NCI-H2029 treated with DMSO at 0.1 percent for 48 hours (cell line): ENCODE data around the gene CXCL11.
A peak's percentile ranks its signal among the peaks of the same experiment; 100 is the strongest.
"Not testable (repeated sequence)": the region's sequence is repeated elsewhere in the genome, so short reads cannot be mapped to it uniquely, and the experiment has no call there.

Experiments
- DNase-seq: peaks from one replicate; lab custom pipeline; 2025; lab: John Stamatoyannopoulos, UW

CXCL11 gene

DNA sequence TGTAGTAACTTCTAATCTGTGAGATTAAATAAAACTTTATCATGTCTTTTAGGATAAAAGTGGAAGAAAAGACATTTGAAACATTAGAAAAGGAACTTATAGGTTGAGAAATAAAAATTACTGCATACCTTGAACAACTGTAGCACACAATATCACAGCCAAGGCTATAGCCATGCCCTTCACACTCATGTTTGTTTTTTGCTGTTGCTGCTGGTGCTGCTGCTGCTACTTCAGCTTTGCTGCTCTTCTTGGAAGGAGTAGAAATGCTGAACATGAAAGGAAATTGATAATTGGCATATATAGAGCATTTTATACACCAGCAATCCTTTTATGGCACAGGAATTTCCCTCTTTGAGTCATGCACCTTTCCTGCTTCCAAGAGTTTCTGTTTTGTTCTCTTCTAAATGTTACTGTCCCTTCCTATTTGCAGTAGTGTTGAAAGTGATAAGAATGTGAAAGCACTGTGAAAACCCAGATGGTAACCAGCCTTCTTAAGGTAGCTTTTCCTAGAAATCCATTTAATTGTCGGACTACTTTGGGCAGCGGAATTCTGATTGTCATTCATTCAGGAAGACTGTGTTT, at the start of gene CXCL11:
Gene CXCL11, minus strand, starts transcription at position 272 of the 582 bp plus-strand sequence. Its CDS starts 83 bp downstream, at position 189.
- DNase-seq, result no peak

DNA sequence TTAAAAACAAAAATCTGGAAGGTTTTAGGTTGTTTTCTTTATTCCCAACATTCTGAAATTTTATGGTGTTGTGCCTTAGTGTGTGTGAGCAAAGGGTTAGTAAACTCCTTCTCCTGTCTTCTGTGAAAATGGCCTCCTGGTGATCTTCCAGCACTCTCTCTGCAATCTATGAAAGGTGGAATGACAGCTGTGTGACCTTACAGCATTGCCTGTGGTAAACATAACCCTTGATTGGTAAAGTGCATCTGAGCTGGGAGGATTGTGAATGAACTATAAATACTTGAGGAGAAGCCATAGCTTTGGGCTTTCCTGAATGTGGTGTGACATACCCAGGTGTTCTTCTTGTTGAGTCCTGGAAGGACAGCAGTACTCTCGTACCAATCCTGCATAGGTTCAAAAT, 48.7 kb upstream of the CXCL11 start:
- DNase-seq, result no peak

DNA sequence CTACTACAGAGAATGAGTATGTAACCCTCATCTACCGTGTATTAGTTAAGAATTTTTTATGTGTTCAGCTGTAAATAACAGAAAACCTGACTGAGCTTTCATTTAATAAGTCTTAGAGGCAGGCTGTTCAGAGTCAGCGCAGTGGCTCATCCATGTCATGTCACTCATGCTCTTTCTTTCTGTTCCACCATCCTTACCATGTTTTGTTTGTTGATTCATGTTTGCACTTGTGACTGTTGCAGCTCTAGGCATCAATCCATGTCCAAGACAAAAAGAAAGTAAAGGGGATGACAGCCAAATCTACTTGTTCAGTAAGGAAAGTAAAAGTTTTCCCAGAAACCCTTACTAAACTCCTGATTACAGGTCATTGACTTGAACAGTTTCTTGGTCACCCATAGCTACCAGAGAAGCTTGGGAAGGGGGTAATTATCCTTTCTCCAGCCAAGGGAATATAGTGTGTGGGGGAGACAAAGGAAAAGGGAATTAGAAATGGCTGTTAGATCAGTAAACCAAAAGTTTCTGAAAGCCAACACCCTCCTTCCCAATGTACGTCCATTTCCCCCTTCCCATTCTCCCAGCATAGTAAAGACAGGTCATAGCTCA, 47.6 kb upstream of the CXCL11 start:
- DNase-seq, result no peak

DNA sequence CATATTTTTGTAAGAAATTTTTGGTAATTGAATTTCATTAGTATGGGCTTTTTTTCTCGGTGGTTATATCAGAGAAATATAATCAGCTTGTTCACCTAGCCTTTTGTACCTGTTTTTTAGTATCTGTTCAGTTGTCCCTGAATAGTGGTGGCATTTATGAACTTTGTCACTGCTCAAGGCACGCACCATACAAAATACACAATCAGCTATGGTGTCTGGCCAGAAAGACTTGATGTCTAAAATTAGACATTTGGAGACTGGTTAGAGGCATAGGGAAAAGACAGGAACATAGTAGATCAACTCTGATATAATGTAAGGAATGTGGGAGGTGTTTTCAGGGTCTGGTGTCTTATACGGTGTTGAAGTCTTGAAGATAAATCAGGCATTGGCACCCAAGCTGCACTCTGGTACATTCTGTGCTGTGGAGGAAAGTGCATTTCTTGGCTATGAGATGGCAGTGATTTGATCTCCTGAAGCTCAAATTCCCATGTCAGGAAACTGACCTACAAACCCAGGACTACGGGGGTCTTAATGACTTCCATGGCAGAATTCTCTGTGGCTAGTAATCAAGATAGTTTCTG, 42.3 kb upstream of the CXCL11 start:
- no peak for DNase-seq

- no peak for DNase-seq
These were observed 39.2 kb upstream of the CXCL11 start for GRCh38 chr4:76074993-76075600.

- no peak for DNase-seq
These were observed 38.6 kb upstream of the CXCL11 start, which contains the start of gene ART3 for GRCh38 chr4:76074468-76074867. TSS of gene ART3 (plus strand) at chr4:76074709. CDS start at chr4:76075890, 1,181 bp downstream.

DNA sequence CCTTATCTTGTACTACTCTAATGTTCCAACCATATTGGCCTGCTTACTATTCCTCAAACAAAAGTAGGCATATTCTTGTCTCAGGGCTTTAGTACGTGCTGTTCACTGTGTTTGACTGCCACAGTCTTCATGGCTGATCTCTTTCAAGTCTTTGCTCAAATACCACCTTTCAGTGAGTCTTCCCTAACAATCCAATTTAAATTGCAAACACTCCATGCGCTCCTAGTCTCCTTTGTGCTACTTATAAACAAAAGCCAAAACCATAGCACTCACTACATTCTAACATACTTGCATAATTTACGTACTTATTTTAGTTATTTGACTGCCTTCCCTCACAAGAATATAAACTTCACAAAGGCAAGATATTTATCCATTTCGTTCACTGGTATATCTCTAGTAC, 36.9 kb upstream of the CXCL11 start:
- DNase-seq, result no peak

- DNase-seq, result peak; percentile 51
These were observed 31.9 kb upstream of the CXCL11 start for GRCh38 chr4:76067652-76068286.

DNA sequence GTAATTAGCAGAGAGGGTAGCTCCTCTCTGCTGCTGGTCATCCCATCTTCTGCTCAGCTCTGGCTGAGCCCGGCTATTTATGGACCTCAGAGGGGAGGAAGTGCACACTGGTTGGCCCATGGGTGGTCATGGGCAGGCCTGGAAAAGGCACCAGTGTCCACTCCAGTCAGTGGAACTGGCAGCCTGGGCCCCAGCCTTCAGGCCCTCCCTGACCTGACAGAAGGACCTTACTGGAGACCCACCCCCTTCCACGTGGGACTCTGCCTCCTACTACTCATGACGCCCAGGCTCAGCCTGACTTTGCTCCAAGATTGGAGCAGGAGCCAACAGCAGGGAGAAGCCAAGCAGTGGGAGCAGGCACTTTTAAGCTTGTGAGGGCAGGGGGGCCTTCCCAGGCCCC, 30.7 kb upstream of the CXCL11 start:
- no peak for DNase-seq

DNA sequence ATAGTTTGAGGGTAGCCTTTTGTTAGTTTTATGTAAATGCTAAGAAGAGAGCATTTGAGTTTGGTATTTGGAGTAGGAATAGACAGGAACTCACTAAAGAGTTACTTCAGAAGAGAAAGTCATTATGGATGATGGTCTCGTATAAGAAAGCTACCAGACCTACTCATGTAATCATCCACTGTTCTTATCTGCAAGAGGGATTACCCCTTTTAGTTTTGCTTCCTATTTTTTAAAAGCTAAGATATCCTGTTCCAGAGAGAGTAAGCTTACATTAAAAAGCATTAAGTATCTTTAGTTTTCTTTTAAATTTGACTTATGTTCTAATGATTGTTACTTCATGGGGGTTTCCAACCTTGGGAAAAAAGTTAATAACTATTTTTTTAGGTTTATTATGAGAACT, 26.1 kb upstream of the CXCL11 start:
- no peak for DNase-seq

DNA sequence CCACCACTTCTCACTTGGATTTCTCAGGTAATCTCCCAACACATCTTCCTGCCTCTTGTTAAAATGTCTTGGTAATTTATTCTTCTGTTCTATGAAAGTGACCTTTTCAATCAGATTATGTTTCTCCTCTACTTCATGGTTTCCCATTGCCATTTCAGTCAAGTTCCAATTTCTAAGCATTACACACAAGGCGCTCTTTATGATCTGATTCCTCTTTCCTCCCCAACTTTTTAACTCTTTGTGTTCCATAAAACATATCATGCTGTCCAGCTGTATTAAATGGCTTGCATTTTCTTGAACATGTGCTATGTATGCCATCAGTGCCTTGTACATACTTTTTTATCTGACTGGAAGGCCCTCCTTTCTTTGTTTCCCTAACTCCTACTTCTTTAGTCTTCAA, 25.6 kb upstream of the CXCL11 start:
- DNase-seq, result no peak

DNA sequence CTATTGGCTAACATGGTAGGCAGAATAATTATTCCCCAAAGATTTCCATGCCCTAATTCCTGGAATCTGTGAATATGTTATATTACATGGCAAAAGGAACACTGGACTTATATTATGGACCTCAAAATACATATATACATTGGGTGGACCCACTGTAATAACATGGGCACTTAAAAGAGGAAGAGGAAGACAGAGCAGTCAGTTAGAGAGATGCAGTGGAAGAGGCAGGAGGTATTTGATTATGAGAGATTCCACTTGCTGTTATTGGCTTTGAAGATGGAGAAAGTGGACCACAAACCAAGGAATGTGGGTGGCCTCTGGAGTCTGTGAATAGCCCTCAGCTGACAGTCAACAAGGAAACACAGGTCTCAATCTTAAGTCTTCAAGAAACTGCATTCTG, 24.6 kb upstream of the CXCL11 start:
- no peak for DNase-seq

- no peak for DNase-seq
These were observed 23.9 kb upstream of the CXCL11 start for GRCh38 chr4:76059750-76060149.

GRCh38 chr4:76058888-76059426, 23.1 kb upstream of the CXCL11 start:
- no peak for DNase-seq

- DNase-seq, result no peak
These were observed 22.4 kb upstream of the CXCL11 start for GRCh38 chr4:76058302-76058701.

GRCh38 chr4:76055421-76055820, 19.6 kb upstream of the CXCL11 start:
- no peak for DNase-seq

DNA sequence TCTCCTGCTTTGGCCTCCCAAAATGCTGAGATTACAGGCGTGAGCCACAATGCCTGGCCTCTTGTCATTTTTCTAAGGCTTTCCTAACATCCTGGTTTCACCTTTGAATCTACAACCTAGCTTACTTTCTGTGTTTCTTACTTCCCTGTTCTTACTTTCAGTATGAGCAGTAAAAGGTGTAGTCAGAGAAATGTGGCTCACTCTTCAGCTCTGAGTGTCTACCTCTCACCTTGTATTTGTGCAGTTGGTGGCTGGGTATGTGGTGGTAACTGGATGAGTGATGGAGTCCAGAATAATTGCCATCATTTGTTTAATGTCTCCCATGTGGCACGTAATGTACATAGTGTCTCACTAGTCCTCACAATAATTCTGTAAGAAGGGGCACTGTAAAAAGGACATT, 19.1 kb upstream of the CXCL11 start:
- no peak for DNase-seq

DNA sequence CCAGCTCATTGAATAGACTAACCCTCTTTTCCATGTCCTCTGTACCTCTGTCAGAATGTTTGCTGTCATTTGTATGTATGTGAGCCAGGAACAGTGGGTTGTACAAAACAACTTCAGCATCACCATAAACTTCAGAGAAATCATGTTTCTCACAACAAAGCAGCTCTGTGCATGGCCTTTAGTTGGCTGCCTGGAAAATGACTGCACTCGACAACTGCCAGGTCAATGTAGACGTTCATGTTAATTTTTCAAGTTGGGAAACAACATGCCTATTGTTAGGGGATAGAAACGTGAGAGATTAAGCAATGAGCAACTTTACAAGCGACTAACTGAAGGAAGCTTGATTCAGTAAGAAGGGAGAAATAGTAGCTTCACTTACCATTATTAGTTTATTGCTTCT, 17.9 kb upstream of the CXCL11 start:
- DNase-seq, result no peak

DNA sequence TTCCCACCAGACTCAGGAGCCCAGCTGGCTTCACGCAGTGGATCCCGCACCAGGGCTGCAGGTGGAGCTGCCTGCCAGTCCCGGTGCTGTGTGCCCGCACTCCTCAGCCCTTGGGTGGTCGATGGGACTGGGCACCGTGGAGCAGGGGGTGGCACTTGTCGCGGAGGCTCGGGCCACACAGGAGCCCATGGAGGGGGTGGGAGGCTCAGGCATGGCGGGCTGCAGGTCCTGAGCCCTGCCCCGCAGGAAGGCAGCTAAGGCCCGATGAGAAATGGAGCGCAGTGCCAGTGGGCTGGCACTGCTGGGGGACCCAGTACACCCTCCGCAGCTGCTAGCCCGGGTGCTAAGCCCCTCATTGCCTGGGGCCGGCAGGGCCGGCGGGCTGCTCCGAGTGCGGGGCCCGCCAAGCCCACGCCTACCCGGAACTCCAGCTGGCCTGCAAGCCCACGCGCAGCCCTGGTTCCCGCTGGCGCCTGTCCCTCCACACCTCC, 14.7 kb upstream of the CXCL11 start:
- DNase-seq, result not testable (repeated sequence)

DNA sequence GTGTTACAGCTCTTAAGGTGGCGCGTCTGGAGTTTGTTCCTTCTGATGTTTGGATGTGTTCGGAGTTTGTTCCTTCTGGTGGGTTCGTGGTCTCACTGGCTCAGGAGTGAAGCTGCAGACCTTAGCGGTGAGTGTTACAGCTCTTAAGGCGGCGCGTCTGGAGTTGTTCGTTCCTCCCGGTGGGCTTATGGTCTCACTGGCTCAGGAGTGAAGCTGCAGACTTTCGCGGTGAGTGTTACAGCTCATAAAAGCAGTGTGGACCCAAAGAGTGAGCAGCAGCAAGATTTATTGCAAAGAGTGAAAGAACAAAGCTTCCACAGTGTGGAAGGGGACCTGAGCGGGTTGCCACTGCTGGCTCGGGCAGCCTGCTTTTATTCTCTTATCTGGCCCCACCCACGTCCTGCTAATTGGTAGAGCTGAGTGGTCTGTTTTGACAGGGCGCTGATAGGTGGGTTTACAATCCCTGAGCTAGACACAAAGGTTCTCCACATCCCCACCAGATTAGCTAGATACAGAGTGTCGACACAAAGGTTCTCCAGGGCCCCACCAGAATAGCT, 14.1 kb upstream of the CXCL11 start:
- DNase-seq, result not testable (repeated sequence)

DNA sequence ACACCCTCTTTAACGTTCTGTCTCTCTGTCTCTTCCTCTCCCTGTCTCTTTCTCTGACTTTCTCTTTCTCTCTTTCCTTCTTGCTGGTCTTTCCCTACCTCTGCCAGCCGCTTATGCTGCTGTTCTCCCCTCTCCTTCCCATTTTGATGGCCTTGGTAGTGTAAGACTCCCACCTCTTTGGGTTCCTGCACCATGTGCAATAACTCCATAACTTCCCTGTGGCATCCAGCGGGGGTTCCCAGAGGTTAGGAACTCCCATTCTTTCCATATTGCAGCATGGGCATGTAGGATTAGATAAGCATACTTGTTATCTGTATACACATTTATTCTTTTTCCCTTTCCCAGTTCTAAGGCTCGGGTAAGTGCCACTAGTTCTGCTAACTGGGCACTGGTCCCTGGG, 8.8 kb upstream of the CXCL11 start:
- not testable (repeated sequence) for DNase-seq

GRCh38 chr4:76043306-76043705, 7.4 kb upstream of the CXCL11 start:
- DNase-seq, result not testable (repeated sequence)
